WTC11 (cell line): ENCODE results near the gene LGSN. TPM values are rescaled to one million over a fixed set of nuclear protein-coding genes. Genes with fewer than 3 reads are reported as not detected.

ENCODE experiments used
- ATAC-seq: fragments of 200-7000 bp; cut with Tn5 transposase; 2 replicates; pipeline ENCODE4 v1.10.0; 2021; ENCODE audit warnings: mild to moderate bottlenecking, moderate library complexity
- CTCF ChIA-PET: fragments of 300-600 bp; sonication (Branson Sonifier 250); formaldehyde crosslinking; loops from one replicate; lab custom pipeline; 2021; ENCODE audit warnings: antibody characterized with exemption; lab: Charles Lee
- POLR2A ChIA-PET: fragments of 350-600 bp; sonication (Branson Sonifier 250); formaldehyde crosslinking; loops from one replicate; lab custom pipeline; 2021; ENCODE audit warnings: antibody characterized with exemption; lab: Charles Lee
- DNase-seq: peaks from one replicate; pipeline ENCODE4 v3.0.0; 2021; ENCODE audit warnings: low spot score
- H3K27ac Mint-ChIP-seq: 2 replicates; pipeline ENCODE4 v1.8.0; 2021; ENCODE audit warnings: mixed read lengths
- H3K27me3 Mint-ChIP-seq: 2 replicates; pipeline ENCODE4 v1.8.0; 2021; ENCODE audit warnings: low read depth, mild to moderate bottlenecking, moderate library complexity, mixed read lengths
- H3K36me3 Mint-ChIP-seq: 2 replicates; pipeline ENCODE4 v1.8.0; 2021; ENCODE audit warnings: mixed read lengths
- H3K4me1 Mint-ChIP-seq: 2 replicates; pipeline ENCODE4 v1.8.0; 2022; ENCODE audit warnings: mixed read lengths
- H3K4me3 Mint-ChIP-seq: 2 replicates; pipeline ENCODE4 v1.8.0; 2021; ENCODE audit warnings: mild to moderate bottlenecking, moderate library complexity, mixed read lengths
- H3K9me3 Mint-ChIP-seq: 2 replicates; pipeline ENCODE4 v1.8.0; 2021; ENCODE audit warnings: mixed read lengths
- AR ChIP-seq: fragments of 250-450 bp; sonication (Bioruptor Pico); IDR thresholded peaks from 2 replicates; pipeline ENCODE4 v1.9.0; 2021; ENCODE audit warnings: mild to moderate bottlenecking
- ATF6 ChIP-seq: sonication (generic); formaldehyde crosslinking; IDR thresholded peaks from 2 replicates; pipeline ENCODE4 v1.8.1; 2023; ENCODE audit warnings: mild to moderate bottlenecking, missing genetic modification reagents
- E2F1 ChIP-seq: sonication (generic); formaldehyde crosslinking; IDR thresholded peaks from 2 replicates; pipeline ENCODE4 v1.8.0; 2022; ENCODE audit warnings: mild to moderate bottlenecking, missing genetic modification reagents
- FOXK1 ChIP-seq: sonication (generic); formaldehyde crosslinking; IDR thresholded peaks from 2 replicates; pipeline ENCODE4 v1.8.0; 2022; ENCODE audit warnings: mild to moderate bottlenecking, moderate library complexity, missing genetic modification reagents
- HMGXB4 ChIP-seq: sonication (generic); formaldehyde crosslinking; IDR thresholded peaks from 2 replicates; pipeline ENCODE4 v1.8.1; 2023; ENCODE audit warnings: mild to moderate bottlenecking, moderate library complexity, missing genetic modification reagents
- MLX ChIP-seq: sonication (generic); formaldehyde crosslinking; IDR thresholded peaks from 2 replicates; pipeline ENCODE4 v1.8.1; 2023; ENCODE audit warnings: mild to moderate bottlenecking, missing genetic modification reagents, moderate library complexity
- NR3C1 ChIP-seq: sonication (generic); formaldehyde crosslinking; conservative IDR thresholded peaks from 2 replicates; pipeline ENCODE4 v1.8.1; 2023; ENCODE audit warnings: low read depth, mild to moderate bottlenecking, missing genetic modification reagents
- ZNF512 ChIP-seq: sonication (generic); formaldehyde crosslinking; IDR thresholded peaks from 2 replicates; pipeline ENCODE4 v1.8.1; 2022; ENCODE audit warnings: missing genetic modification reagents, borderline replicate concordance
- total RNA-seq: library from RNA; stranded (reverse); gene quantifications from 3 replicates; pipeline ENCODE4 v1.2.3, GENCODE V29; 2021
- TF ChIP-seq, protein P1 (sequence below): sonication (generic); formaldehyde crosslinking; IDR thresholded peaks from 2 replicates; pipeline ENCODE4 v1.8.0; 2023; ENCODE audit warnings: missing genetic modification reagents, mild to moderate bottlenecking, borderline replicate concordance
- TF ChIP-seq, protein P2 (sequence below): sonication (generic); formaldehyde crosslinking; IDR thresholded peaks from 2 replicates; pipeline ENCODE4 v1.8.0; 2022; ENCODE audit warnings: mild to moderate bottlenecking, missing genetic modification reagents
- TF ChIP-seq, protein P3 (sequence below): sonication (generic); formaldehyde crosslinking; IDR thresholded peaks from 2 replicates; pipeline ENCODE4 v1.8.1; 2022; ENCODE audit warnings: mild to moderate bottlenecking, missing genetic modification reagents, moderate library complexity, borderline replicate concordance

LGSN gene
- total RNA-seq, 1 experiment from 2014 or later = 0.35 TPM

DNA sequence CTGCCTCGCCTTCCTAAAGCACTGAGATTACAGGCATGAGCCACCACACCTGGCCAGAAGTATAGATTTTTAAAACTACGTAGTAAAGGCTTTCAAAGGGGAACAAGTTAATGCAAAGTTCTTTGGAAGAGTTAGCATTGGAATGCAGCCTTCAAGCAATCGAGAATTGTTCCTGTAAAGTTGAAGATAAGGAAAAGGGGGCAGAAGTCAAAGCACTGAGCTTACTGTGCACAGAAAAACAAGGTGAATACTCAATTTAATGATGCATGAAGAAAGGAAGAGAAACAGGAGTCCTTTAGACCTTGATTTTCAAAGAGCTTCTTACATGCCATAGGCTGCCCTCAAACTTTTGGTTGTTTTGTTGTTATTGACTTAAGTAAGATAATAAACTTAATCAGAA is 29.1 kb upstream of the LGSN start (continued):
- TF ChIP-seq, protein P1, sequence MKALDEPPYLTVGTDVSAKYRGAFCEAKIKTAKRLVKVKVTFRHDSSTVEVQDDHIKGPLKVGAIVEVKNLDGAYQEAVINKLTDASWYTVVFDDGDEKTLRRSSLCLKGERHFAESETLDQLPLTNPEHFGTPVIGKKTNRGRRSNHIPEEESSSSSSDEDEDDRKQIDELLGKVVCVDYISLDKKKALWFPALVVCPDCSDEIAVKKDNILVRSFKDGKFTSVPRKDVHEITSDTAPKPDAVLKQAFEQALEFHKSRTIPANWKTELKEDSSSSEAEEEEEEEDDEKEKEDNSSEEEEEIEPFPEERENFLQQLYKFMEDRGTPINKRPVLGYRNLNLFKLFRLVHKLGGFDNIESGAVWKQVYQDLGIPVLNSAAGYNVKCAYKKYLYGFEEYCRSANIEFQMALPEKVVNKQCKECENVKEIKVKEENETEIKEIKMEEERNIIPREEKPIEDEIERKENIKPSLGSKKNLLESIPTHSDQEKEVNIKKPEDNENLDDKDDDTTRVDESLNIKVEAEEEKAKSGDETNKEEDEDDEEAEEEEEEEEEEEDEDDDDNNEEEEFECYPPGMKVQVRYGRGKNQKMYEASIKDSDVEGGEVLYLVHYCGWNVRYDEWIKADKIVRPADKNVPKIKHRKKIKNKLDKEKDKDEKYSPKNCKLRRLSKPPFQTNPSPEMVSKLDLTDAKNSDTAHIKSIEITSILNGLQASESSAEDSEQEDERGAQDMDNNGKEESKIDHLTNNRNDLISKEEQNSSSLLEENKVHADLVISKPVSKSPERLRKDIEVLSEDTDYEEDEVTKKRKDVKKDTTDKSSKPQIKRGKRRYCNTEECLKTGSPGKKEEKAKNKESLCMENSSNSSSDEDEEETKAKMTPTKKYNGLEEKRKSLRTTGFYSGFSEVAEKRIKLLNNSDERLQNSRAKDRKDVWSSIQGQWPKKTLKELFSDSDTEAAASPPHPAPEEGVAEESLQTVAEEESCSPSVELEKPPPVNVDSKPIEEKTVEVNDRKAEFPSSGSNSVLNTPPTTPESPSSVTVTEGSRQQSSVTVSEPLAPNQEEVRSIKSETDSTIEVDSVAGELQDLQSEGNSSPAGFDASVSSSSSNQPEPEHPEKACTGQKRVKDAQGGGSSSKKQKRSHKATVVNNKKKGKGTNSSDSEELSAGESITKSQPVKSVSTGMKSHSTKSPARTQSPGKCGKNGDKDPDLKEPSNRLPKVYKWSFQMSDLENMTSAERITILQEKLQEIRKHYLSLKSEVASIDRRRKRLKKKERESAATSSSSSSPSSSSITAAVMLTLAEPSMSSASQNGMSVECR (CRISPR knock-in tag) = no peak
- TF ChIP-seq E2F1 (CRISPR knock-in tag) (no peak), ZNF512 (CRISPR knock-in tag) (no peak), ATF6 (CRISPR knock-in tag) (no peak), NR3C1 (no peak)
- TF ChIP-seq, protein P2, sequence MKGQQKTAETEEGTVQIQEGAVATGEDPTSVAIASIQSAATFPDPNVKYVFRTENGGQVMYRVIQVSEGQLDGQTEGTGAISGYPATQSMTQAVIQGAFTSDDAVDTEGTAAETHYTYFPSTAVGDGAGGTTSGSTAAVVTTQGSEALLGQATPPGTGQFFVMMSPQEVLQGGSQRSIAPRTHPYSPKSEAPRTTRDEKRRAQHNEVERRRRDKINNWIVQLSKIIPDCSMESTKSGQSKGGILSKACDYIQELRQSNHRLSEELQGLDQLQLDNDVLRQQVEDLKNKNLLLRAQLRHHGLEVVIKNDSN = no peak
- TF ChIP-seq, protein P3, sequence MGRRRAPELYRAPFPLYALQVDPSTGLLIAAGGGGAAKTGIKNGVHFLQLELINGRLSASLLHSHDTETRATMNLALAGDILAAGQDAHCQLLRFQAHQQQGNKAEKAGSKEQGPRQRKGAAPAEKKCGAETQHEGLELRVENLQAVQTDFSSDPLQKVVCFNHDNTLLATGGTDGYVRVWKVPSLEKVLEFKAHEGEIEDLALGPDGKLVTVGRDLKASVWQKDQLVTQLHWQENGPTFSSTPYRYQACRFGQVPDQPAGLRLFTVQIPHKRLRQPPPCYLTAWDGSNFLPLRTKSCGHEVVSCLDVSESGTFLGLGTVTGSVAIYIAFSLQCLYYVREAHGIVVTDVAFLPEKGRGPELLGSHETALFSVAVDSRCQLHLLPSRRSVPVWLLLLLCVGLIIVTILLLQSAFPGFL (CRISPR knock-in tag) = no peak
- TF ChIP-seq, all 79 proteins: peak for 0

- DNase-seq = no peak
- Mint-ChIP-seq H3K9me3 (peaks cover 26% of the 10 kb centered on the region), H3K4me3 (no peak overlapping the region), H3K4me1 (peaks cover 5% of the 10 kb centered on the region; the same call in 1 of the 2 replicates), H3K27me3 (no peaks in the 10 kb centered on the region), H3K36me3 (no peaks in the 10 kb centered on the region), H3K27ac (no peak overlapping the region)
- no peak for ATAC-seq
- CTCF ChIA-PET = interaction anchor here (0.7 kb wide), 1 partner anchor 455 kb away, joined by 3 read pairs; no protein-coding TSS in a partner anchor
- POLR2A ChIA-PET = no interaction called here
- TF ChIP-seq MLX = no peak
- TF ChIP-seq, protein P1 (CRISPR knock-in tag) = no peak
- TF ChIP-seq HMGXB4 = no peak
- no peak for TF ChIP-seq AR (CRISPR knock-in tag)
- no peak for TF ChIP-seq FOXK1 (CRISPR knock-in tag)
Measured at GRCh38 chr6:63347599-63347998, 27.8 kb upstream of the LGSN start.
